Measurements from ENCODE around the gene TTC12.

DNA sequence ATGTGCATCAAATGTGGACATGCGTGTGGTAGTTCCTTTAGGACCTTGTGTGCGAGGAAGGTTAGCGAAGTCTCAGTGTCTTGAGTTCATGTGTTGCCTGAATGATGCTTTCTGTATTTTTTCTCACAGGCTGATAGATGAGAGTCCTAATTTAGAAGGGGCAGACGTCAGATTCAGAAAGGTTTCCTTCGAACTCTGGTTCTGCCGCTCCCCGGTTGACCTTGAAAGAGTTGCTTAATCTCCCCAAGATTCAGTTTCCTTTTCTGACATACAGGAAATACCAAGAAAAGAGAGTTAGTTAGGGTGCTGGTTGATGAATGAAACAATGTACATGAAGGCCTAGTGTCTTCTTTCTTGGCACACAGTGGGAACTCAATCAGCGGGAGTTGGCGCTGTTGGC, 35.9 kb upstream of the TTC12 start:
- TF ChIP-seq CTCF (IDR thresholded peaks at IDR 0.05): no peak
- TF ChIP-seq EZH2 (IDR thresholded peaks at IDR 0.05; ENCODE audit: borderline replicate concordance, insufficient read depth, low read depth, low read length, poor library complexity, severe bottlenecking): no peak

Data from B cell (primary cell).